NAMALWA (cell line): Measurements from ENCODE around the gene DOCK2.
A peak's percentile ranks its signal among the peaks of the same experiment; 100 is the strongest.
"Not testable (repeated sequence)": the region's sequence is repeated elsewhere in the genome, so short reads cannot be mapped to it uniquely, and the experiment has no call there.

Source experiments
- DNase-seq: peaks from one replicate; pipeline ENCODE4 v3.0.0-alpha.2; 2015; ENCODE audit warnings: low spot score

DOCK2 gene

DNA sequence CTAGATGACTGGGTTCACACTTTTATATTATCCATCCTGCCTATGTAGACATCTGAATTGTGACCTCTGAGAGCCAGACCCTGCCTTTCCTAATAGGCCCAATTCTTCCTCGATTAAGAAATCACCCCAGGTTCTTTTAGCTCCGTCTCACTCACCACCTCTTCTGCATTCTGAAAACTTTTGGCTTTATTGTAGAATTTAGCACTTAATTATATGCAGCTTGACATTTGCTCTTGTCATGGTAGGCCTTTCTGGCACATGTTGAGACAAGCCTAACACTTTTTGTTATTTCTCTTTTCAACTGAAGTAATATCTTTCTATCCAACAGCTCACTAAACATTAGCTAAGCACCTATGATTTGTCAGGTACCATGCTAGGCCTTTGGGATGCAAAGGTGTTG is 180.0 kb downstream of the DOCK2 start:
- DNase-seq: no peak

DNA sequence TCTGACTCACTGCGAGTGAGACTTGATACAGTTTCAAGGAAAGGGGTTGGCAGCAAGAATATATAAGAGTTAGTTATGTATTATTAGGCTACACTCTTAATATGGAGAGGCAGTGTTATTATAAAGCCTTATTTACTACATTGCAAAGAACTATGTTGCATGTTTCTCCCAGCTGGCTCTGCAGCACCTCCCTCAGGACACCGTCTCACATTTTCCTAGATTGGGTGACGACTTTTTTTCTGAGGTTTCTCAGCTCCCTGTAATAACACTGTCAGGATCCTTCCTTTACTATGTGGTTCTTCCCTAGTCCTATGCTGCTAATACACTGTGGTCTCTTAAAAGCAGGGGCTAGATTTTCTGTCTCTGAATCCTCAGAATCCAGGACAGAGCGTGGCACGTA is 189.5 kb downstream of the DOCK2 start:
- DNase-seq: peak; percentile 15

DNA sequence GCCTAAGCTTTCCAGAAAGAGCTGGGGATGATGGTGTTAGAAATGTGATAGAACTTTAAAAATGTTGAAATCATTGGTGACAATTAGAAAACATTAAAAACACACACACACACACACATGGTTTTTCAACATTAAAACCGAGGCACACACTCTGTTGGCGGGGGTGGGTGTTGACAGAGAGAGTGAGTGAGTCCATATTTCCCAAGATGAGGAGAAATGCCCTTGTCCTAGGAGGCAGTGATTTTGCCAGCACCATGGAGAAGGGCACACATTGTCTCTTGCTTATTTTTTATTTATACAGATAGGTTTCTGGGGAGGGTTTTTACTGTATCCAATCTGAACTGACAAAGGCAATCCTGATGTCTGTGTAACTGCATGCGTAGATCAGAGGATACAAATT is 190.7 kb downstream of the DOCK2 start:
- no peak for DNase-seq

DNA sequence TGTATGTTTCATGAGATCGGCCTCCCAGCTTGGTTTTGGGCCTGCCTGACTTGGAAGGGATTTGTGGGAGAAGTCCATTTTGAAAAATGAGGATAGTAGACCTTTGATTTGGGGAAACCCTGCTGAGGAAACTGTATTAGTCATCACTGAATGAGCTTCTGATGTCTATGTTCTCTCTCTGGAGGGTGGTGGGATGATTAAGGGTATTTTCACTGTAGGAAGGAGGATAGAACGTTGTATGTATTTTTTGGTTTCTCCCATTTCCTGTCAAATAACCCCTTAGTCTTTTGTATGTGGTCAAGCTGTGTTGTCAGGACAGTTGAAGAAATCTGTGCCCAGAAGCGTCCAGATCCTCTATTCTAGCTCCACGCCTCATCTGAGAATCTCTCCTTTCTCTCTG is 191.3 kb downstream of the DOCK2 start:
- DNase-seq: no peak

DNA sequence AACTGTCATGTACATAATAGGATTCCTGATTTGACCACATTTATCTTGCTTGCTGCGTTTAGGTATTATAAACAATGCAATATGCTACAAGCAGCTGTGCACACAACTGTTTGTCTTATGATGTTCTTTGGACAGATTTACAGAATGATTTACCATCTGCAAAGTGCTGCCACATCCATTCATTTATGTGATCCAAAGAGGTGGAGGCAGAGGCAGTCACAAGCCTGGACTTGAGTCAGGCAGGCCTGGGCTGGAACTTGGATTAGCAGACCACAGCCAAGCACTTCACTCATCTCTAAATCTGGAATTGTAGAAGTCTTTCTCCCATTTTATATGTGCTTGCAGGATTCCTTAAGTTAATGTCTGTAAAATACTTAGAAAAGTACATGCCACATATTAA is 194.3 kb downstream of the DOCK2 start:
- no peak for DNase-seq

DNA sequence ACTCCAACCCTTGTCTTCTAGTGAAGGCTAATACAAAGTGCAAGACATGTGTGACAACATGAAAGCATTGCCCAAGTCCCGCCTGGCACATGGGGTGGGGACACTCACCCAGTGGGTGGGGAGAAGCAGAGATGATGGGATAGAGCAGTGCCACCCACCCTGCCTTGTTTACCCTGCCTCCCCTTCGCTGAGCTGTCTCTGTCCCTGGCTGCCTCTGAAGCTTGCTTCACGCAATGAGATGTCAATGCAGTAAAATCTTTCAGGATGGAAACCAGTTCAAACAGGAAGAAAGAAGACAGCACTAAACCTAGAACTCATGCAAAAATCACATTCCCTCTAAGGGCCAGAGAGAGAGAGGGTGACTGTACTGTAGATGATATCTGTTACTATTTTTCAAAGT is 195.2 kb downstream of the DOCK2 start:
- no peak for DNase-seq

DNA sequence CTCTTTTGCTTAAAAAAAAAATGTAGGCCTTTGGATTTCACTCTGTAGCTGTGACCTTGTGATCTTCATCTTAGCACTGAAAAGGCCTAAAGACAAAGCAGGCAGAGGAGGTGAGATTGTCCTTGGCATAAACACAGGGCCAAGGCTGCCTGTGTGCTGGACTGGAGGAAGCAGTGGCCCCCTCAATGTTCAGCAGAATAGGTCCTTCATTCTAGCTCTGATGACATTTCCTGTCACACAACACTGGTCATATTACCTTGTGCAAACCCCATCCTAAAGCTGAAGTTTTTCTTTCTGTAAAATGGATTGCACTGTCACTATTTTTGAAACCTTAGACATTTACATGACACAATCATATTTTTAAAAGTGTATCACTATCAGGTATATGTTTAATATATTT is 195.8 kb downstream of the DOCK2 start:
- DNase-seq: no peak

DNA sequence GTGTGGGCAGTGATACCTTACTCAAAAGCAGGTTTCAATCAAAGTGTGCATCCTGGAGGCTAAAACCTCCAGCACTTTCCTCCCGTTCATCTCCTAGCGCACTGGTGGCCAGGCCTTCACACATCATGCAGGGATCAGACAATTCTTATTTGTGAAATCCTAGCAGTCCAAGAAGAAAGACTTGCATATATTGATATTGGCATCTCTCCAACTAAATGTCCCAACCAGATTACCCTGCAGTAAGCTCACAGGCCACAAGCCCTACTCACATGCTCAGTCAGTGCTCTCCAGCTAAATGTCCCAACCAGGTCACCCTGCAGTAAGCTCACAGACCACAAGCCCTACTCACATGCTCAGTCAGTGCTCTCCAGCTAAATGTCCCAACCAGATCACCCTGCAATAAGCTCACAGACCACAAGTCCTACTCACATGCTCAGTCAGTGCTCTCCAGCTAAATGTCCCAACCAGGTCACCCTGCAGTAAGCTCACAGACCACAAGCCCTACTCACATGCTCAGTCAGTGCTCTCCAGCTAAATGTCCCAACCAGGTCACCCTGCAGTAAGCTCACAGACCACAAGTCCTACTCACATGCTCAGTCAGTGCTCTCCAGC is 196.7 kb downstream of the DOCK2 start:
- not testable (repeated sequence) for DNase-seq

DNA sequence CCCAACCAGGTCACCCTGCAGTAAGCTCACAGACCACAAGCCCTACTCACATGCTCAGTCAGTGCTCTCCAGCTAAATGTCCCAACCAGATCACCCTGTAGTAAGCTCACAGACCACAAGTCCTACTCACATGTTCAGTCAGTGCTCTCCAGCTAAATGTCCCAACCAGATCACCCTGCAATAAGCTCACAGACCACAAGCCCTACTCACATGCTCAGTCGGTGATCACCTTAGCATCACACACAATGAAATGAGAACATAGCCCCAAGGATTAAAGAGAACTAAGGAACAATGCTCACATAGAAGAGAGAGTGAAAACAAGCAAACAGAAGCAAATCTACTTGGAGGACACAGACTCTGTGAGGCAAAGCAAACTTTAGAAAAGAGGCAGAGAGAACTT is 197.5 kb downstream of the DOCK2 start:
- DNase-seq: not testable (repeated sequence)

DNA sequence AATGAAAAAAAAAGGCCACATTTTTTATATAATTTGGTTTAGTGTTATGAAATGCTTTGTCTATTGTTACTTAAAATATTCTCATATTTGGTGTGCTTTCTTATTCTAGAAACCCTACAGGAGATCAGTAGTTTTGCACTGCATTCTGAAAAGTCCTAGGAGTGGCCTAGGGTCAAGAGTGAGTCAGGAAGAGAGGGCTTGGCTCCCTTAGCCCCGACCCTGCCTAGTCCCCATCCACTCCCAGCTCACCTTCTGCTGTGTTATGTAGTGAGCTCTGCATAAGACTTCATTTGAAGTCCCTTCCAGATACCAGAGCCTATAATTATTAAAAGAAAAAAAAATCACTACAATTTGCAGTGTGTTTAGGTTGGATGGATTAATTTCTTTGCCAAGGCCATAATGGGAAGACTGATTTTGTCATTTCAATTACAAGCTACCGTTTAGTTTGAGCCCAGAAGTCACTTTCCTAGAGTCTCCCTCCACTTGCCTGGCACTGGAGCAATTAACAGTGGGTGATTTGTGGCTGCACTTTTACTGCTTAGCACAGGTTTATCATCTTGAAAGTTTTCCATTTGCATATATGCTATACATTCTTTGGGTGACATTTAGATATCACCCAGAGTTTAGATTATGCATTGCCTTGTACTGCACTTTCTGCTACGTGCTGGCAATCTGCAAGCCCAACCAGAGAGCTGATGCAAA is 199.9 kb downstream of the DOCK2 start:
- no peak for DNase-seq

DNA sequence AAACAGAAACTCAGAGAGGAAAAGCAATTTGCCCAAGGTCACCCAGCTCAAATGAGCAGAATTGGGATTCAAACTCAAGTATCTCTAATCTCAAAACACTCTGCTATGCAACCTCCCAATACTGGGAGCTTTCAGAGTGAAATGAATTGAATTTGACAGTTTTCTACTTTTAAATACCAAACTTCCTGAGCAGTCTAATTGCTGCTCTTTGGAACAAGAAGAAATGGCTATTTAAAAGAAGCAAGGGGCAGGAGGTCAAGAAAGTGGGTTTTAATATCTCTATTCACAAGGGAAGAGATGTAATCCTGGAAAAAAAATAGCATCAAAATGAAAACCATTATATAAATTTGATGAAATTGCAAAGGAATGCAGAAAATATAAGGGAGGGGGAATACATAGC is 200.6 kb downstream of the DOCK2 start:
- no peak for DNase-seq

DNA sequence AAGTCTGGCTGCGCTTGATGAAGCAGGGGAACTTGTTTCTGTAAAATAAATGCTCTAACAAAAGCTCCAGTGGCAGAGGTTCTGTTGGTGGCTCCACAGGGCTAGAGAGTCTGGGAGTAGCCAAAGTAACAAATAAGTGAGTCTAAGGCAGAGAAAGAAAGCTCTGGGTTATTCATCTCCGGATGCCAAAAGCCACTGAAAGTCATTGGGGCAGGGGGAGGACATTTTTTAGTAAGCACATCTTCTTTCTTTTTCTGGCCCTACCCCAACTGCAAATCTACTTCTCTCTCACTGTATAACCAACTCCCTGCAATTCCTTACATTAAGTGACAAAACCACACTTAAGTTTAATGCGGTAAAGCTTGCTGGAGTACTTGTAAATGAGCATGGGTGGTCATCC is 201.6 kb downstream of the DOCK2 start:
- DNase-seq: no peak

DNA sequence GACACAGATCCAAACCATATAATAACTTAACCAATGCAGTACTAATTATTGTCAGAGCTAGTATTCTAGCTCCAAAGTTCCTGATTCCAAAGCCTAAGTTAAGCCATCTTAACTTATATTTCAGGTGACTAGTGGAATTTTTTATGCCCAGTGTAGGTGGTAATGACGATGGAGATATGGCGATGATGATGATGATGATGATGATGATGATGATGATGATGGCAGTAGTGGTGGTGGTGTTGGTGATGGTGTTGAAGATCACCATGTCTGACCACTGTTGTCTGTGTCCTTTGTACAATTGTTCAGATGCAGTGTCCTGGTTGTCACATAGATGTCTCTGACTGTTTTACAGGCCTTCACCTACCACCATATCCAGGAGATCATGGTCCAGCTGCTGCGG is 203.3 kb downstream of the DOCK2 start:
- no peak for DNase-seq

DNA sequence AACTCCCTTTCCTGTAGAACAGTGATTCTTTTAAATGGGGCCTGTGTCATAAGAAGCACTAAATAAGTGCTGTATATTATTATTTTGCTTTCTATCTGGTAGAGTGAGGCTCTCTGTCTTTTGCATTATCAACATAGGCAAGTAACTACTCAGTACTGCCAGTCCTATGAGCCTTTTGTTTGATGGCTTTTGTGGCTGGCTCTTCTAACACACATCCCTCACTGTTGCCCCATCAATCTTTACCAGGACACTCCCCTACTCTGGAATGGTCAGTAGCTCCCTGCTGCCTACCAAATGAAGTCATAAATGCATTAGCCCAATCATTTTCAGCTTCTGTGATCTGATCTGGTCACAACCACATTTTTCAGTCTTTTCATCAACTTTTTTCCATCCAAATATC is 205.6 kb downstream of the DOCK2 start:
- DNase-seq: no peak

DNA sequence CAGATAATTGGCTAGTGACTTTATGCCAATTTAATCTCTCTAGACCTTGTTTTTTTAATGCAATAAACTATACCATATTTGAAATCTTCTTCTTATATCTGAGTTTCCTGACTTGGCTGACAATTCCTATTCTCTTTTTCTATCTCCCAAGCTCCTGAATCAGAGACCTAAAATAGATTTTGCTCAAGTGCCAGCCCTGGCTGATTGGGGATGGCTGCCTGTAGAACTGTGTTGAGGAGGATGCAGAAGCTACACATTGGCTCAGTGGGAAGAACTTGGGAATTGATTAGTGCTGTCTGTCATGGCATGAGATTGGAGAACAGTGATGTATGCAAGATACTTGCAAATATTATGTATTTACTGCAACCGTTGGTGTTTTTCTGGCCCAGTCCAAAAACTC is 210.4 kb downstream of the DOCK2 start:
- DNase-seq: no peak

DNA sequence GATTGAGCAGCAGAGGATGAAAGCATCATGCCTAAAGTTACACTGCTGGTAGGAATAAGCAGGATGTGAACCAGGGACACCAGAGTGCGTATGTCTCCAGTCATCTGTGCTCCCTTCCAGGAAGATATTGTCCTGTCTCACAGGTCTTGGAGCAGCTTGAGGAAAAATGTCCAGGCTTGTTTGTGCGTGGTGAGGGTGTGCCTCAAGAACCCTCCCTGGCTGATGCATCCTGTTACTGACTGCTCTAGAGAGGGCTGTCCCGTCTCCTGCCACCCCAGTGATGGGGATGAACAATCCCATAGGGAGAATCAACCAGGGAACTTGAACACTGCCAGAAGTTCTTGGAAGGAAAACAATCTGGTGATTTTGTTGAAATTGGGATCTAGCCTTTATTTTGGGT is 211.2 kb downstream of the DOCK2 start:
- no peak for DNase-seq

DNA sequence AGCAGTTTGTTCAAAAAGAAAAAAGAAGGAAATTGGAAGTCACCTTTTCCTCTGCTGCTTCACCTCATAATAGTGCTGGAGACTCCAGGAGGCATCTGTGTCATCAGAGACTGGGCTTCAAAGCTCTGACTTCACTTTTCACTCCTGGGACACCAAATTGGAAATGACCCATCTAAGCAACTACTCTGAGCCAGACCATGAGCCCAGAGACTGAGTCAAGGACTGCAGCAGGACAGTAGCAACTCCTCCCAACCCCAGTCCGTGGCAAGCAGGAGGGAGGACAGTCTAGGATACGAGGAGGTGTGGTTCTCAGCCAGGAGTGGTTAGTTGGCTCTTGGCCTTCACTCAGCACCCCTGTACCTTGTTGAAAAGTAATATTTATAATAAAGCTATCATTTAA is 211.7 kb downstream of the DOCK2 start:
- DNase-seq: no peak

DNA sequence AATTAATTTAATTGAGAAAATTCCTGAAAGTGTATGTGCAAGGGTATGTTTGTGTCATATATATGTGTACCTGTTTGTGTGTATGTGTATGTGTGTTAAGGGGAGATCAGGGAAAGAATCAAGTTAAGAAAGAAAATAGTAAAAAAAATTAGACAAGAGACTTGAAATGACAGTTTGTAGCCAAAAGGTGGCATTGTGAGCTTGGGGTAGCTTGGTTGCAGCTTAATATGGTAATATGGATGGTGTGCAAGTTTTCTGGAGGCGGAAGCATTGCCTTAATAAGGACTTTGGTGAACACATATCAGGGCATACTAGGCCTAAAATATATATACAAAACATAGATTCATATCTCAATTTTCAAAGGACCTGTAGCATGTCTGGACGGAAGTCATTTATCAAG is 213.3 kb downstream of the DOCK2 start:
- peak; percentile 21 for DNase-seq

DNA sequence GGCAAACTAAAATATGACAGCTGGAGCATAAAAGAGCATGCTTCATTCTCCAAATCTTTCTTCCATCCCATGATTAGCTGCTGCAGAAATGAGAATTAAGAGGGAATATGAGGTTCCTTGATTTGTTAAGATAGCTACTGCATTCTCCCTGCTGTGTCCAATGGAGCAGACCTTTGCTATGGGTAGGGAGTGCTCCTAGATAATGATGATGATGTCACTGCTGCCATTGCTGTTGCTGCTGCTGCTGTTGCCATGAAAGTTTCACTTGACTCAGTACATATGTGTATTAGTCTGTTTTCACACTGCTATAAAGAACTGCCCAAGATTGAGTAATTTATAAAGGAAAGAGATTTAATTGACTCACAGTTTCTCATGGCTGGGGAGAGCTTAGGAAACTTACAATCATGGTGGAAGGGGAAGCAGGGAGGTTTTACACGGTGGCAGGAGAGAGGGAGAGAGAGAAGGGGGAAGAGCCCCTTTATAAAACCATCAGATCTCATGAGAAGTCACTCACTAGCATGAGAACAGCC is 214.3 kb downstream of the DOCK2 start:
- DNase-seq: no peak

DNA sequence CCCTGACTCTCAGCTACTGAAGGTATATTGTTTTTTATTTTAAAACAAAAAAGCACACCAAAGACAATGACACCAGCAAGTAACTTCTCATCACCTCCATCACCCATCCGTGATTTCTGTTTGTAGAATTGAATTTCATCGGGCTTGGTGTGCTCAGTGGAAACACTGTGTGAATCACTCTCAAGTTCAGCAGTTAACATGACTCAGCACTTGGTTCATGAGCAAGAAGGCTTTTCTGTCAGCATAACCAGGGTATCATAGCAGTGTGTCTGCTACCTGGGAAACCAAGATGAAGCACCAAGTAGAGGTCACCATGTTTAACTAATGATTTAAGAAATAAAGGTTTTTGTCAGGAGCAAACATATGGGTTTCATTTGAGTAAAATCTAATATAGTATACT is 219.5 kb downstream of the DOCK2 start:
- no peak for DNase-seq

DNA sequence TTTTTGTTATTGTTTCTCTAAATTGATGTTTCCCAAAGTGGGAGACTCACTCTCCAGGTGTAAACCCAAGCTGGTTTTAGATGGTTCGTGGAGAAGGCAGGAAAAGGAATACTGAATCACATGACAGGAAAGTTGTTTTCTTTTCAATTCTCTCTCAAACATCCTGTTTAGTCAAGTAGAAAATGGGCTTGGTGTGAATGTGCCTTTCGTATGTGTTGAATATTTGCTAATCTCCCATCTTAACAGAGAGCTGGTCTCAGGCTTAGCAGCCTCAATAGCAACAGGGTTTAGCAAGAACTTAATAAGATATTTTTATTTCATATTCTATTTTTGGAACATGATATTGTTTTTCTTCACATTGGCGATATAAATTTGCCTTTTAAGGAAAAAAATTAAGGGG is 223.5 kb downstream of the DOCK2 start:
- no peak for DNase-seq

DNA sequence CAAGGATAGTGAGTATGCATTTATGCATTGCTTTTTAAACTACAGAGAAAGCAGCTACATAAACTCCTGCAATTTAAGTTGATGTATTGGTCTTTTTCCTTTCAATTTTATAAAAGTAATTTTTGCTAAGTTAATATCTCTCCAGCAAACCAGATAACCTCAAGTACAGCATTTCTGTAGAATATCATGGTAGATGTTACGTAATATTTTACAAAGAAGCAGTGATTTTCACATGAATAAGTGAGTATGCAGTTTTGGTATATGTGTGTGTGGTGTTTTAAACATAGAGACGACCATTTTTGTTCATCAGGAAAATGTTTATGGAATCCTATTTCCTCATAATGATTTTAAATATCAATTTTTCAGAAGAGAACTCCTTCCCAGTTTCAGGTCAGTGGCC is 224.4 kb downstream of the DOCK2 start:
- no peak for DNase-seq

DNA sequence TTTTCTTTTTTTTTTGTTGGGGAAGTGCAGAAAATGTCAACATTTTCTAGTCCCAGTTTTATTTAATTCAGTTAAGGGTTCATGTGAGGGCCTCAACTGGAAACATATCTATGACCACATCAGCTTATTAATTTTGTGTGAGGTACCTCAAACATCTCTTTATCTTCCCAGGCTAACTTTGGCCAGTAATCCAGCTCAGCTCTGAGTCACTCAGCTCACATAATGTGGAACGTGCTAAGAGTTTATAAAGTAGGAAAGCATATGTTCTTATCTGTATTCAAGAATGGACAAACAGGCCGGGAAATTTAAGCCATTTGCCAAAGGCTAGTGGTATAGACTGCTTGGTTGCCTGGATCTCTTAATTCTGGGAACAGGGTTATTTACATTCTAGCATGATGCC is 224.9 kb downstream of the DOCK2 start:
- no peak for DNase-seq

DNA sequence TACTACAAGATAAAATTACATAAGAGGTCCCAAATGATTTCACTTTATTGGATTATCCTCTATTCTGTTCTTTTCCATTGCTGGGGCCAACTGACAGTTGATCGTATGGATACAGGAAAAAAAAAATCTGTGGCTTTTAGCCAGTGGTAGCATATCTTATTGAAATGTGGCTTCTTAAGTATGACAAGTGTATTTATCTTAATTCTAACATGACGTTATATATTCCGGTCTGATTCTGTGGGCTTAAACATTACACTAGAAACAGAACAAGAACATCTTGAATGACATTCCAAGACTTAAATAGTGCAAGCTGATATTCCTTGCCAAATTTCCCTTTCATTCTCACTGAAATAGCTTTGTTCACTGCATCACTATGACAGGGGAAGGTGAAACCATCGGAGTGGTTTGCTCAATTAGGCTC is 225.3 kb downstream of the DOCK2 start:
- DNase-seq: no peak
